HepG2 (cell line): ENCODE results near the gene COL18A1. TPM values are rescaled to one million over a fixed set of nuclear protein-coding genes. Genes with fewer than 3 reads are reported as not detected.
A peak's percentile ranks its signal among the peaks of the same experiment; 100 is the strongest.

ENCODE experiments used
- ARID4A ChIP-seq: sonication (generic); formaldehyde crosslinking; IDR thresholded peaks from 2 replicates; pipeline ENCODE4 v1.5.0; 2020; ENCODE audit warnings: mild to moderate bottlenecking, missing genetic modification reagents, borderline replicate concordance
- HMG20B ChIP-seq: conservative IDR thresholded peaks from 2 replicates; pipeline ENCODE4 v1.6.1; 2016; ENCODE audit warnings: missing genetic modification reagents, missing compliant biosample characterization
- SKIL ChIP-seq: sonication (generic); formaldehyde crosslinking; IDR thresholded peaks from 2 replicates; pipeline ENCODE4 v1.8.0; 2022; ENCODE audit warnings: missing genetic modification reagents, mild to moderate bottlenecking, moderate library complexity, borderline replicate concordance
- ZBTB44 ChIP-seq: sonication (generic); formaldehyde crosslinking; IDR thresholded peaks from 2 replicates; pipeline ENCODE4 v1.4.0; 2020; ENCODE audit warnings: missing genetic modification reagents
- ZNF773 ChIP-seq: sonication (generic); formaldehyde crosslinking; IDR thresholded peaks from 2 replicates; pipeline ENCODE4 v1.4.0; 2020; ENCODE audit warnings: missing genetic modification reagents, borderline replicate concordance
- polyA plus RNA-seq, 8 experiments: library from polyadenylated mRNA; depleted of rRNA in 3 of 8; stranded (reverse) in 7 of 8; unstranded in 1 of 8; fragments of >200 nt; fragmentation: Illumina TruSeq in 4 of 8; extraction: Trizol in 4 of 8; gene quantifications; 2 replicates each; pipeline versions ENCODE4 v1.2.1 to v1.2.3, GENCODE V29; 2011 to 2016; ENCODE audit warnings: low read depth in 4 of 8, missing spikeins in 1 of 8, mixed read lengths in 1 of 8; ENCODE audit not compliant: insufficient read depth in 1 of 8
- total RNA-seq, 5 experiments: library from RNA; depleted of rRNA; stranded (reverse); fragments of >200 nt; fragmentation: Illumina TruSeq; extraction: Trizol; gene quantifications; 2 replicates each; pipeline ENCODE4 v1.2.3, GENCODE V29; 2016; ENCODE audit warnings: low read depth in 1 of 5

COL18A1 gene
- total and polyA plus RNA-seq, 2 of the 13 experiments (the other 11 are each of a cell fraction or from before 2014, with no cell fraction given) = 79.0 to 102 TPM

DNA sequence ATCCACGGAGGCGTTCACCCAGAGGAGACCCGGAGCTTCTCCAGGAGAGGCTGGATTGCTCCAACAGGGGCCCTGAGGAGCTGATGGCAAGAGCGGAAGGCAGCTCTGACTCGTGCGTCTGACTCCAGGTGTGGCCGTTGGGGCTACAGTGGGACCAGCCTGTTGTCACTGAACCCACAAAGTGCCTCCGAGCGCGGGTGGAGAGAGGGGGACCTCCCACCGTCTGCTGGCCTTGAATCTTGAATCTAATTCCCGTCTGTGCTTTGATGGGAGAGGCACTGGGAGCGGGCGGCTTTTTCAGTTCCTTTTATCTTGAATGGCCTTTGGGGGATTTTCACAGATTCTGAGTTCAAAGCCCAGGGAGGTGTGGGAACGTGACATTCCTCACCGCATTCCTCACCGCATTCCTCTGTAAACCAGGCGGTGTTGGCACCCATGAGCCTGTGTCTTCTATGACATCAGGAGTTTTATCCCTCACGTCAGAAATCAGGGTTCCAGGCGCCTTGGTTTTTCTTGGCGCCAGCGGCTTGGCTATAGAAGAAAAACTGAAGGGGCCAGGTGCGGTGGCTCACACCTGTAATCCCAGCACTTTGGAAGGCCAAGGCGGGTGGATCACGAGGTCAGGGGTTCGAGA lies 39.2 kb upstream of the COL18A1 start (continued):
- TF ChIP-seq ZBTB44 (CRISPR knock-in tag) (no peak), ARID4A (CRISPR knock-in tag) (peak; percentile 45; the same call in 1 of the 2 replicates), SKIL (CRISPR knock-in tag) (no peak; the same call in 1 of the 2 replicates), ZNF773 (CRISPR knock-in tag) (no peak), HMG20B (CRISPR knock-in tag) (peak; percentile 84)
